SK-N-DZ (cell line): Measurements from ENCODE around the gene AZGP1.
A peak's percentile ranks its signal among the peaks of the same experiment; 100 is the strongest.
"Not testable (repeated sequence)": the region's sequence is repeated elsewhere in the genome, so short reads cannot be mapped to it uniquely, and the experiment has no call there.

Source experiments
- DNase-seq: peaks from one replicate; pipeline ENCODE4 v3.0.0-alpha.2; 2015; ENCODE audit warnings: low spot score

Gene AZGP1

GRCh38 chr7:99997545-99998137 lies 21.8 kb upstream of the AZGP1 start:
- DNase-seq = peak; percentile 26

GRCh38 chr7:99996755-99997544 lies 21.1 kb upstream of the AZGP1 start:
- no peak for DNase-seq

- no peak for DNase-seq
These were observed 19.0 kb upstream of the AZGP1 start for GRCh38 chr7:99994819-99995218.

- DNase-seq = no peak
These were observed 16.7 kb upstream of the AZGP1 start for GRCh38 chr7:99992330-99993038.

- not testable (repeated sequence) for DNase-seq
These were observed 15.7 kb upstream of the AZGP1 start for GRCh38 chr7:99991543-99991942.

GRCh38 chr7:99990460-99990852 lies 14.6 kb upstream of the AZGP1 start:
- peak; percentile 22 for DNase-seq

- DNase-seq = no peak
These were observed 12.0 kb upstream of the AZGP1 start for GRCh38 chr7:99987846-99988245.

GRCh38 chr7:99987306-99987705 lies 11.5 kb upstream of the AZGP1 start:
- DNase-seq = not testable (repeated sequence)

GRCh38 chr7:99984593-99984992 lies 8.8 kb upstream of the AZGP1 start:
- DNase-seq = no peak

- DNase-seq = not testable (repeated sequence)
These were observed 5.2 kb upstream of the AZGP1 start for GRCh38 chr7:99981066-99981465.

GRCh38 chr7:99980448-99980872 lies 4.6 kb upstream of the AZGP1 start:
- DNase-seq = not testable (repeated sequence)

- DNase-seq = peak; percentile 32
These were observed 4.0 kb upstream of the AZGP1 start for GRCh38 chr7:99979814-99980225.

- no peak for DNase-seq
These were observed 795 bp upstream of the AZGP1 start for GRCh38 chr7:99976626-99977025.

- no peak for DNase-seq
These were observed 1.1 kb downstream of the AZGP1 start for GRCh38 chr7:99974681-99975080.

- not testable (repeated sequence) for DNase-seq
These were observed 2.0 kb downstream of the AZGP1 start for GRCh38 chr7:99973817-99974216.

- DNase-seq = no peak
These were observed 4.6 kb downstream of the AZGP1 start for GRCh38 chr7:99971242-99971641.

- not testable (repeated sequence) for DNase-seq
These were observed 6.0 kb downstream of the AZGP1 start for GRCh38 chr7:99969813-99970212.

GRCh38 chr7:99969298-99969697 lies 6.5 kb downstream of the AZGP1 start:
- no peak for DNase-seq

- DNase-seq = no peak
These were observed 17.1 kb downstream of the AZGP1 start for GRCh38 chr7:99958564-99959227.

- DNase-seq = no peak
These were observed 20.6 kb downstream of the AZGP1 start for GRCh38 chr7:99955247-99955646.

- not testable (repeated sequence) for DNase-seq
These were observed 21.2 kb downstream of the AZGP1 start for GRCh38 chr7:99954643-99955042.

GRCh38 chr7:99953649-99954048 lies 22.2 kb downstream of the AZGP1 start:
- DNase-seq = no peak
